HCT116 (cell line): ENCODE data around the gene ADK. TPM values are rescaled to one million over a fixed set of nuclear protein-coding genes. Genes with fewer than 3 reads are reported as not detected.

ENCODE experiments used
- ATAC-seq: fragments of 200-7000 bp; cut with Tn5 transposase; 2 replicates; pipeline ENCODE4 v1.9.1; 2020; ENCODE audit warnings: mild to moderate bottlenecking, moderate library complexity
- BruUV-seq: library from RNA; stranded (reverse); fragments of 400-500 nt; replicated peaks from 2 replicates; lab custom pipeline; 2021; lab: Mats Ljungman, UMichigan
- CTCF ChIA-PET: fragments of 300-600 bp; sonication (Branson Sonifier 250); formaldehyde crosslinking; loops from one replicate; lab custom pipeline; 2021; ENCODE audit warnings: antibody characterized with exemption; lab: Charles Lee
- POLR2A ChIA-PET: fragments of 300-600, 350-600 bp; sonication (Branson Sonifier 250); formaldehyde crosslinking; loops from one replicate; lab custom pipeline; 2021; ENCODE audit warnings: antibody characterized with exemption; lab: Charles Lee
- RAD21 ChIA-PET, 2 experiments: fragments of 300-600 bp; sonication (Branson Sonifier 250); formaldehyde crosslinking; loops; one replicate each; lab custom pipeline; 2023; ENCODE audit warnings: low total read pairs in 2 of 2; ENCODE audit not compliant: uncharacterized antibody in 2 of 2, unreplicated experiment in 2 of 2, low non-redundant PET in 1 of 2; lab: Charles Lee
- DNase-seq: peaks from one replicate; pipeline ENCODE4 v3.0.0-alpha.2; 2010; ENCODE audit warnings: low read depth, low spot score
- H2AFZ ChIP-seq: fragments of 200-600 bp; shearing (Covaris generic), sonication (generic); 2 replicates; pipeline ENCODE4 v1.6.1; 2017; ENCODE audit warnings: low read depth, mixed run types, mixed read lengths, antibody characterized with exemption, low read length; ENCODE audit not compliant: poor library complexity, severe bottlenecking
- H3K27ac ChIP-seq: 2 replicates; pipeline ENCODE4 v1.5.1; 2012; ENCODE audit warnings: low read depth, low read length
- H3K27me3 ChIP-seq: fragments of 200-600 bp; sonication (generic); 2 replicates; pipeline ENCODE4 v1.6.1; 2016; ENCODE audit warnings: mixed run types, low read length, mixed read lengths; ENCODE audit not compliant: insufficient read depth
- H3K36me3 ChIP-seq, 2 experiments: fragments of 200-500 bp in 1 of 2; fragments of 200-600 bp in 1 of 2; sonication (Bioruptor generic) in 1 of 2; sonication (generic) in 1 of 2; 2 replicates each; pipeline versions ENCODE4 v1.5.1 to v1.6.1; 2014 to 2016; ENCODE audit warnings: low read length in 2 of 2, inconsistent platforms in 1 of 2, mixed read lengths in 1 of 2, mixed run types in 1 of 2; ENCODE audit not compliant: insufficient read depth in 2 of 2, control insufficient read depth in 1 of 2
- H3K4me1 ChIP-seq, 2 experiments: fragments of 200-600 bp in 1 of 2; sonication (generic) in 1 of 2; 2 replicates each; pipeline versions ENCODE4 v1.5.1 to v1.6.1; 2012 to 2017; ENCODE audit warnings: low read length in 2 of 2, inconsistent platforms in 1 of 2, mild to moderate bottlenecking in 1 of 2, mixed read lengths in 1 of 2, mixed run types in 1 of 2, moderate library complexity in 1 of 2; ENCODE audit not compliant: insufficient read depth in 2 of 2, control insufficient read depth in 1 of 2
- H3K4me2 ChIP-seq: fragments of 200-600 bp; sonication (generic); 2 replicates; pipeline ENCODE4 v1.6.1; 2017; ENCODE audit warnings: mixed run types, low read length, mixed read lengths
- H3K4me3 ChIP-seq, 2 experiments: fragments of 200-600 bp in 1 of 2; sonication (generic) in 1 of 2; replicated peaks in 1 of 2; 2 replicates each; pipeline ENCODE4 v1.5.1; 2011 to 2016; ENCODE audit warnings: low read length in 2 of 2, control low read depth in 1 of 2, low read depth in 1 of 2, mild to moderate bottlenecking in 1 of 2, mixed read lengths in 1 of 2, mixed run types in 1 of 2
- H3K79me2 ChIP-seq: fragments of 200-600 bp; sonication (generic); 2 replicates; pipeline ENCODE4 v1.6.1; 2017; ENCODE audit warnings: mild to moderate bottlenecking, mixed run types, low read length, moderate library complexity, mixed read lengths; ENCODE audit not compliant: insufficient read depth
- H3K9ac ChIP-seq: fragments of 200-600 bp; sonication (generic); 2 replicates; pipeline ENCODE4 v1.6.1; 2016; ENCODE audit warnings: low read length, mixed read lengths
- H3K9me2 ChIP-seq: fragments of 200-600 bp; sonication (generic), shearing (Covaris generic); 2 replicates; pipeline ENCODE4 v1.6.1; 2017; ENCODE audit warnings: mixed run types, mild to moderate bottlenecking, moderate library complexity; ENCODE audit not compliant: insufficient read depth
- H3K9me3 ChIP-seq, 2 experiments: fragments of 200-500 bp in 1 of 2; fragments of 200-600 bp in 1 of 2; sonication (Bioruptor generic) in 1 of 2; sonication (generic) in 1 of 2; 2 replicates each; pipeline ENCODE4 v1.6.1; 2014 to 2017; ENCODE audit warnings: low read length in 2 of 2, mixed read lengths in 2 of 2, inconsistent platforms in 1 of 2, low read depth in 1 of 2, mild to moderate bottlenecking in 1 of 2, mixed run types in 1 of 2, moderate library complexity in 1 of 2; ENCODE audit not compliant: control insufficient read depth in 1 of 2, insufficient read depth in 1 of 2
- H4K20me1 ChIP-seq: fragments of 200-600 bp; sonication (generic), shearing (Covaris generic); 2 replicates; pipeline ENCODE4 v1.6.1; 2017; ENCODE audit warnings: mixed run types, mild to moderate bottlenecking, moderate library complexity; ENCODE audit not compliant: insufficient read depth
- CBX3 ChIP-seq: IDR thresholded peaks from 2 replicates; pipeline ENCODE4 v1.6.1; 2012; ENCODE audit warnings: low read depth
- EGR1 ChIP-seq: IDR thresholded peaks from 2 replicates; pipeline ENCODE4 v1.6.1; 2012; ENCODE audit warnings: low read depth
- ELF1 ChIP-seq: IDR thresholded peaks from 2 replicates; pipeline ENCODE4 v1.6.1; 2012; ENCODE audit warnings: low read depth, borderline replicate concordance
- EZH2phosphoT487 ChIP-seq: fragments of 200-600 bp; IDR thresholded peaks from 2 replicates; pipeline ENCODE4 v1.6.1; 2018; ENCODE audit warnings: antibody characterized with exemption, borderline replicate concordance
- JUND ChIP-seq: IDR thresholded peaks from 2 replicates; pipeline ENCODE4 v1.6.1; 2012
- POLR2AphosphoS5 ChIP-seq: IDR thresholded peaks from 2 replicates; pipeline ENCODE4 v1.6.1; 2011; ENCODE audit warnings: mild to moderate bottlenecking, low read depth, low read length, moderate library complexity
- RAD21 ChIP-seq: IDR thresholded peaks from 2 replicates; pipeline ENCODE4 v1.6.1; 2012; ENCODE audit warnings: low read depth, mild to moderate bottlenecking
- SIN3A ChIP-seq: IDR thresholded peaks from 2 replicates; pipeline ENCODE4 v1.6.1; 2012; ENCODE audit warnings: low read depth
- TCF7L2 ChIP-seq: IDR thresholded peaks from 2 replicates; pipeline ENCODE4 v1.7.0; 2011; ENCODE audit warnings: borderline replicate concordance, inconsistent platforms; ENCODE audit not compliant: insufficient read depth, insufficient read length; ENCODE audit errors: extremely low read depth
- ZFX ChIP-seq: fragments of 450-650 bp; IDR thresholded peaks from 2 replicates; pipeline ENCODE4 v1.6.1; 2017
- intact Hi-C: fragments of 100-400 bp; cut with micrococcal nuclease; formaldehyde crosslinking; loops from 2 replicates; pipeline ENCODE4 v1.10.0; 2022
- total RNA-seq: library from RNA; stranded (reverse); gene quantifications from one replicate; pipeline ENCODE4 v1.2.1, GENCODE V29; 2021; ENCODE audit not compliant: unreplicated experiment
- TF ChIP-seq, protein P1 (sequence below): IDR thresholded peaks from 2 replicates; pipeline ENCODE4 v1.6.1; 2011; ENCODE audit warnings: mild to moderate bottlenecking, low read length, moderate library complexity; ENCODE audit not compliant: insufficient replicate concordance; ENCODE audit errors: extremely low read depth
- TF ChIP-seq, protein P2 (sequence below), 3 experiments: fragments of 200-600 bp in 1 of 3; sonication (generic) in 1 of 3; IDR thresholded peaks in 2 of 3; conservative IDR thresholded peaks in 1 of 3; 2 replicates each; pipeline ENCODE4 v1.5.1; 2012 to 2017; ENCODE audit warnings: low read depth in 2 of 3, low read length in 2 of 3, antibody characterized with exemption in 1 of 3, borderline replicate concordance in 1 of 3, control low read depth in 1 of 3, mild to moderate bottlenecking in 1 of 3, mixed read lengths in 1 of 3, mixed run types in 1 of 3, moderate library complexity in 1 of 3; ENCODE audit not compliant: insufficient read depth in 1 of 3
- TF ChIP-seq, protein P3 (sequence below): IDR thresholded peaks from 2 replicates; pipeline ENCODE4 v1.6.1; 2012
- TF ChIP-seq, protein P4 (sequence below): IDR thresholded peaks from 2 replicates; pipeline ENCODE4 v1.6.1; 2012

ADK gene
- total RNA-seq, 1 experiment from 2014 or later, result 55.0 TPM

GRCh38 chr10:74418285-74418872, 267.4 kb downstream of the ADK start:
- no peaks in the 10 kb centered on the region for H3K36me3 ChIP-seq
- ChIA-PET POLR2A (no interaction called here), CTCF (interaction anchor here (1.6 kb wide), 1 partner anchor 10 kb away, joined by 6 read pairs; no protein-coding TSS in a partner anchor), RAD21 (no interaction called here)
- no peak overlapping the region for H3K4me3 ChIP-seq
- TF ChIP-seq, protein P1, sequence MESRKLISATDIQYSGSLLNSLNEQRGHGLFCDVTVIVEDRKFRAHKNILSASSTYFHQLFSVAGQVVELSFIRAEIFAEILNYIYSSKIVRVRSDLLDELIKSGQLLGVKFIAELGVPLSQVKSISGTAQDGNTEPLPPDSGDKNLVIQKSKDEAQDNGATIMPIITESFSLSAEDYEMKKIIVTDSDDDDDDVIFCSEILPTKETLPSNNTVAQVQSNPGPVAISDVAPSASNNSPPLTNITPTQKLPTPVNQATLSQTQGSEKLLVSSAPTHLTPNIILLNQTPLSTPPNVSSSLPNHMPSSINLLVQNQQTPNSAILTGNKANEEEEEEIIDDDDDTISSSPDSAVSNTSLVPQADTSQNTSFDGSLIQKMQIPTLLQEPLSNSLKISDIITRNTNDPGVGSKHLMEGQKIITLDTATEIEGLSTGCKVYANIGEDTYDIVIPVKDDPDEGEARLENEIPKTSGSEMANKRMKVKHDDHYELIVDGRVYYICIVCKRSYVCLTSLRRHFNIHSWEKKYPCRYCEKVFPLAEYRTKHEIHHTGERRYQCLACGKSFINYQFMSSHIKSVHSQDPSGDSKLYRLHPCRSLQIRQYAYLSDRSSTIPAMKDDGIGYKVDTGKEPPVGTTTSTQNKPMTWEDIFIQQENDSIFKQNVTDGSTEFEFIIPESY, result no peak
- TF ChIP-seq, protein P2, sequence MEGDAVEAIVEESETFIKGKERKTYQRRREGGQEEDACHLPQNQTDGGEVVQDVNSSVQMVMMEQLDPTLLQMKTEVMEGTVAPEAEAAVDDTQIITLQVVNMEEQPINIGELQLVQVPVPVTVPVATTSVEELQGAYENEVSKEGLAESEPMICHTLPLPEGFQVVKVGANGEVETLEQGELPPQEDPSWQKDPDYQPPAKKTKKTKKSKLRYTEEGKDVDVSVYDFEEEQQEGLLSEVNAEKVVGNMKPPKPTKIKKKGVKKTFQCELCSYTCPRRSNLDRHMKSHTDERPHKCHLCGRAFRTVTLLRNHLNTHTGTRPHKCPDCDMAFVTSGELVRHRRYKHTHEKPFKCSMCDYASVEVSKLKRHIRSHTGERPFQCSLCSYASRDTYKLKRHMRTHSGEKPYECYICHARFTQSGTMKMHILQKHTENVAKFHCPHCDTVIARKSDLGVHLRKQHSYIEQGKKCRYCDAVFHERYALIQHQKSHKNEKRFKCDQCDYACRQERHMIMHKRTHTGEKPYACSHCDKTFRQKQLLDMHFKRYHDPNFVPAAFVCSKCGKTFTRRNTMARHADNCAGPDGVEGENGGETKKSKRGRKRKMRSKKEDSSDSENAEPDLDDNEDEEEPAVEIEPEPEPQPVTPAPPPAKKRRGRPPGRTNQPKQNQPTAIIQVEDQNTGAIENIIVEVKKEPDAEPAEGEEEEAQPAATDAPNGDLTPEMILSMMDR (IDR thresholded peaks at IDR 0.05 in 2 of 3, conservative IDR thresholded peaks at IDR 0.05 in 1 of 3; ENCODE audit: borderline replicate concordance in 1 of 3, insufficient read depth in 1 of 3, low read depth in 2 of 3, low read length in 2 of 3), result no peak
- no peak for TF ChIP-seq POLR2AphosphoS5
- TF ChIP-seq CBX3, result no peak
- TF ChIP-seq SIN3A, result no peak
- no peak for TF ChIP-seq EZH2phosphoT487
- TF ChIP-seq ELF1, result no peak
- TF ChIP-seq TCF7L2, result no peak
- no peak for TF ChIP-seq EGR1
- TF ChIP-seq RAD21, result no peak
- no peak for TF ChIP-seq JUND
- TF ChIP-seq ZFX, result no peak
- TF ChIP-seq, protein P3, sequence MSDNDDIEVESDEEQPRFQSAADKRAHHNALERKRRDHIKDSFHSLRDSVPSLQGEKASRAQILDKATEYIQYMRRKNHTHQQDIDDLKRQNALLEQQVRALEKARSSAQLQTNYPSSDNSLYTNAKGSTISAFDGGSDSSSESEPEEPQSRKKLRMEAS, result no peak
- TF ChIP-seq, protein P4, sequence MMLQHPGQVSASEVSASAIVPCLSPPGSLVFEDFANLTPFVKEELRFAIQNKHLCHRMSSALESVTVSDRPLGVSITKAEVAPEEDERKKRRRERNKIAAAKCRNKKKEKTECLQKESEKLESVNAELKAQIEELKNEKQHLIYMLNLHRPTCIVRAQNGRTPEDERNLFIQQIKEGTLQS, result no peak
- no peak overlapping the region for H2AFZ ChIP-seq
- no peaks in the 10 kb centered on the region for H3K79me2 ChIP-seq
- intact Hi-C loops, result loop anchor here (10.0 kb wide), 1 partner anchor 676 kb away; a partner anchor contains a TSS
- H3K9ac ChIP-seq, result no peak overlapping the region
- no peaks in the 10 kb centered on the region for H3K9me3 ChIP-seq
- H3K4me1 ChIP-seq, result peaks cover 0 to 7% of the 10 kb centered on the region in 2 experiments; a peak in 1 of 4 replicates
- H3K4me2 ChIP-seq, result no peak overlapping the region
- no peak for ATAC-seq
- H3K27ac ChIP-seq, result no peak overlapping the region
- no TSS peak for BruUV-seq
- no peak for DNase-seq
- H3K9me2 ChIP-seq, result no peaks in the 10 kb centered on the region
- no peaks in the 10 kb centered on the region for H4K20me1 ChIP-seq
- no peaks in the 10 kb centered on the region for H3K27me3 ChIP-seq
